Hematopoietic multipotent progenitor cell treated with erythropoietin and hydrocortisone succinate and interleukin-3 and kit ligand, for 15 days (in vitro differentiated cells): Measurements from ENCODE around the gene DSE.

Experiments used
- DNase-seq: peaks from one replicate; pipeline ENCODE4 v3.0.0-alpha.2; 2015; ENCODE audit warnings: low spot score

The DSE gene

DNA sequence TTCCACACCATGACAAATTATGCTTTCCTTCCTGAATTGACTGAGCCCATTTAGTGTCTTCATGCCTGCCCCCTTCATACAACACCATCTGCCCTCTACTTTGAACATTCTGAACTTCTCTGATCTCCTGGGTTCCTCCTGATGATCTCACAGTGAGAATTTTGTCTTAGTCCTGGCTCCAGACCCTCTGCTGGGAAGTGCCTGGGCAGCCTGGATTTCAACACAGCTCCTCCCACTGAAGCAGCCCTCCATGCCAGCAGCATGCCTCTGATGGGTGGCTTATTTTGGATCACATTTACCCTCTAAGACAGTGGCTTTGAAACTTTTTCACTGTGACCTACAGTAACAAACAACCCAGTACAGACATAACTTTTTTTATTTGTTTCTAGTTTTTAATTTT is 41.5 kb downstream of the DSE start:
- no peak for DNase-seq

DNA sequence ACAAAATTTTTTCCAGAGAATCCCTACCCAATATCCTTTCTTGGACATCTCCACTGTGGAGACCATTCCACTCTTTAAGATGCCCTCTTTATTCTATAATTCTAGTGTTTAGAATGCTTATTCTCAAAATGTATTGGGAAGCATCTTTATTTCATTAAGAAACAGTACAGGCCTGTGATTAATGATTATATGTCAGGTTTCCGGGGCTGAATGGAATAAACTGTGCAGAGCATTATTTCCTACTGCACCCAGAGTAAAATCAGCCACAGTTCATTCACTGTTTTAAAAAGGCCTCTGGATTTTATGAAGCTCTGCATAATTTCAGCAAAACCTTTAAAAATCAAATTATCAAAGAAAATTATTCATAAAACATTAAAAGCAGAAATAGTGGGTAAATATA is 42.6 kb downstream of the DSE start:
- no peak for DNase-seq

DNA sequence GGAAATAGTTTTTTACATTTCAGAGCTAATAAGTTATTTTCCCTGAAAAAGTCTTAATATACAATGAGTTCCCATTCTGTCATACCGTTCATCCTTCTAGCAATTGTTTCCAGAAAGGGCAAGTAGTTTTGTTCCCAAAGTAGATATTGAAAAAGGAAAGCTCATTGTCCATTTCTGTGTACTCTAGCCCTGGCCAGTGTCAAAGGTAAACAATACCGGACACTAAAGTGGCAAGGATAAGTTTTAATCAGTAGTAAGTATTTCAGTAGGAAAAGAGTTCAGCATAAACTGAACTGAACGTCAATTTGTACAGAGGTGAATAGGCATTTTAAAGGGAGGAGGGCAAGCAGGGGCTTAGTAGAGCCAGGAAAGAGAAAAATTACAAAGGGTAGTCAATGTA is 46.9 kb downstream of the DSE start:
- no peak for DNase-seq

- DNase-seq, result no peak
Observed at GRCh38 chr6:116419069-116419786, 48.5 kb downstream of the DSE start.

DNA sequence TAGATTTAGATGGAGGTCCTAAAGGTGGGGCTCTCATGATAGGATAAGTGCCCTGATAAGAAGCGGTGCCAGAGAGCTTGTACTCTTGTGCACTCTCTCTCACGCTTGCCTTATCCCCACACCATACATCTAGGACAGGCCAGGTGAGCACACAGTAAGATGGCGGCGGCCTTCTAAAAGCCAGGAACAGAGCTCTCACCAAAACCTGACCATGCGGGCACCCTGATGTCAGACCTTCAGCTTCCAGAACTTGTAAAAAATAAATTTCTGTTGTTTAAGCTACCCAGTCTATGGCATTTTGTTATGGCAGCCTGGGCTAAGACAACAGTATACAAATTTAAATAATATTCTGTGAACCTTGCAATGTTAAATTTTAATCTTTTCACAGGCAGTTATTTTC is 49.6 kb downstream of the DSE start:
- no peak for DNase-seq

DNA sequence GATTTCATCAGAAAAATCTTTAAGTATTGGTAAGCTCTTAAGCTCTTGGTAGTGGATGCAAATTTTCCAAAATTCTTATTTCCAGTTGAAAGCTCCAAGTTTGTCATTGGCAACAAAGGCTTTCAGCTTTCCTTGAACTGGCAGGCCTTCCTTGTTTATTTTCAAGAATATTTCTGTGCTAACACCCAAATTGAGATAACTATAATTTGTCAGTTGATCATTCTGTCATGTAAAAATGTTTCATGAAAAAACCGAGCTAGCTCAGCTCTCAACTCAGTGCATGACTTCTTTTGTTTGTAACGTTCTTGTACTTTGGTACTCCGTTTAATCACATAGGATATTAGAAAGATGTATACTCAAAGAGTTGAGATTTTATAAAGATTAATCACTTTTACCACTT is 51.5 kb downstream of the DSE start:
- DNase-seq, result no peak

- no peak for DNase-seq
Observed at GRCh38 chr6:116424001-116424400, 53.3 kb downstream of the DSE start.

- DNase-seq, result no peak
Observed at GRCh38 chr6:116426551-116426950, 55.8 kb downstream of the DSE start.

- no peak for DNase-seq
Observed at GRCh38 chr6:116429111-116429510, 58.4 kb downstream of the DSE start.

DNA sequence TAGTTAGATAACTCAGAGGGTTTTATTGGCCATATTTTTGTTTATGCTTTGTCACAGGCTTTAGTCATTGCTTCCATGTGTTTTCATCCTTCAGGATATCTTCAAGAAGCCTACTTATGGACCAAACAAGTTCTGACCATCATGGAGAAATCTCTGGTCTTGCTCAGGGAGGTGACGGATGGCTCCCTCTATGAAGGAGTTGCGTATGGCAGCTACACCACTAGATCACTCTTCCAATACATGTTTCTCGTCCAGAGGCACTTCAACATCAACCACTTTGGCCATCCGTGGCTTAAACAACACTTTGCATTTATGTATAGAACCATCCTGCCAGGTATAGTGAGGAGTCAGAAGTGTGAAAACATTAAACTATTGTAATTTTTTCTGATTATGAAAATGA is 60.1 kb downstream of the DSE start:
- no peak for DNase-seq

GRCh38 chr6:116431964-116432595 is 61.3 kb downstream of the DSE start:
- DNase-seq, result no peak

DNA sequence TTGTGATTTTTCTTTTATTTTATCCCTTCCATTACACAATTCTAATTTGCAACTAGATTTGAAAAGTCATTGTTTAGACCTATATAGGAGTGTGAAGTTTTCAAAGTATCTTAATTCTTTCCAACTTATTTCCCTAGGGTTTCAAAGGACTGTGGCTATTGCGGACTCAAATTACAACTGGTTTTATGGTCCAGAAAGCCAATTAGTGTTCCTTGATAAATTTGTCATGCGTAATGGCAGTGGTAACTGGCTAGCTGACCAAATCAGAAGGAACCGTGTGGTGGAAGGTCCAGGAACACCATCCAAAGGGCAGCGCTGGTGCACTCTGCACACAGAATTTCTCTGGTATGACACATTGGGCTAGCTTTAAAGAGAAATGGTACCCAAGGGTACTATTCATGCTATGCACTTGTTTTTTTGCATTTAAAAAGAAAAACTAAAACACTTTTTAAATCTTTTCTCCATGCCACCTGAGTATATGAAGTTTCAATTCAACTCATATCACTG is 62.5 kb downstream of the DSE start:
- no peak for DNase-seq

- no peak for DNase-seq
Observed at GRCh38 chr6:116434056-116434725, 63.4 kb downstream of the DSE start.

GRCh38 chr6:116436586-116436985 is 65.8 kb downstream of the DSE start:
- no peak for DNase-seq

GRCh38 chr6:116437656-116438055 is 66.9 kb downstream of the DSE start:
- DNase-seq, result no peak

- DNase-seq, result no peak
Observed at GRCh38 chr6:116438590-116439448, 68.1 kb downstream of the DSE start.

- no peak for DNase-seq
Observed at GRCh38 chr6:116439522-116440051, 68.8 kb downstream of the DSE start.

GRCh38 chr6:116443105-116443504 is 72.4 kb downstream of the DSE start:
- DNase-seq, result no peak

GRCh38 chr6:116444092-116444491 is 73.3 kb downstream of the DSE start:
- DNase-seq, result peak; percentile 22

DNA sequence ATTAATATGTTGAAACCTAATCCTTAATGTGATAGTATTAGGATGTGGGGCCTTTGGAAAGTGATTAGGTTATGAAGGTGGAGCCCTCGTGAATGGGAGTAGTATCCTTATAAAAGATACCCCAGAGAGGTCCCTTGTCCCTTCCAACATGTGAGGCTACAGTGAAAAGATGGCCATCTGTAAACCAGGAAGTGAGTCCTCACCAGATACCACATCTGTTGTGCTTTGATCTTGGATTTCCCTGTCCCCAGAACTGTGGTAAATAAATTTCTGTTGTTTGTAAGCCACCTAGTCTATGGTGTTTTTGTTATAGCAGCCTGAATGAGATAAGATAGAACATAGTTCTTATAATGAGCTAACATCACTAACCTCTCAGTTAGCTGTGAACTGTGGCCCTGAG is 73.8 kb downstream of the DSE start:
- DNase-seq, result no peak

DNA sequence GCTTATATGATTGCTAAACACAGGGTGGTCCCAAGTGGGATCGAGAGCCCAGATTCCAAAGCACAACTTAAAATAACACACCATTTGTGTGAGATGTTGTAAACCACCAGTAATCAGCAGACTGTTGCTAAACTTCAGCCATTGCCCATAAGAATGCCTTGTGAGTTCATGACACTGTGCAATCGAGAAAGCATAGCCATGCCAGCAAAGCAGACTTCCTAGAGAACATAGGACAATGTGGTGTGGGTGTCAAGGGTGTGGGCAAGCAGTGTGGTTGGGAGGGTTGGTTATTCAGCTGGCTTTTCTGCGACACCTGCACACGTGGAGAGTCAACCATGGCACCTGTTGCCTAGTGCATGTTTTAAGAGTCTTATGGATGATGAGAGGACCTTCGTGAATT is 74.4 kb downstream of the DSE start:
- DNase-seq, result no peak

- DNase-seq, result no peak
Observed at GRCh38 chr6:116446399-116446798, 75.7 kb downstream of the DSE start.
